GM13976 (cell line): ENCODE measurements around the gene ASCC1.

ENCODE experiments used
- DNase-seq: peaks from one replicate; pipeline ENCODE4 v3.0.0; 2012; ENCODE audit warnings: low spot score
- CTCF ChIP-seq: IDR thresholded peaks from 2 replicates; pipeline ENCODE4 v1.5.1; 2012; ENCODE audit warnings: borderline replicate concordance, mild to moderate bottlenecking; ENCODE audit not compliant: insufficient read depth; ENCODE audit errors: extremely low read depth, missing control alignments, control extremely low read depth
- in situ Hi-C: fragments of 300-500 bp; cut with MboI; formaldehyde crosslinking; loops from one replicate; pipeline ENCODE4 v1.12.0; 2022; ENCODE audit warnings: low sequenced_read_pairs, mixed read lengths, inconsistent platforms; ENCODE audit not compliant: unreplicated experiment

Gene ASCC1

GRCh38 chr10:72075376-72076115, 140.5 kb downstream of the ASCC1 start:
- DNase-seq = no peak
- no peak for TF ChIP-seq CTCF
- in situ Hi-C loops = no loop called here

- in situ Hi-C loops = no loop called here
- no peak for TF ChIP-seq CTCF
- no peak for DNase-seq
These were observed 141.3 kb downstream of the ASCC1 start for GRCh38 chr10:72074574-72075375.

- in situ Hi-C loops = no loop called here
- no peak for DNase-seq
- TF ChIP-seq CTCF = no peak
These were observed 142.1 kb downstream of the ASCC1 start for GRCh38 chr10:72073708-72074573.

DNA sequence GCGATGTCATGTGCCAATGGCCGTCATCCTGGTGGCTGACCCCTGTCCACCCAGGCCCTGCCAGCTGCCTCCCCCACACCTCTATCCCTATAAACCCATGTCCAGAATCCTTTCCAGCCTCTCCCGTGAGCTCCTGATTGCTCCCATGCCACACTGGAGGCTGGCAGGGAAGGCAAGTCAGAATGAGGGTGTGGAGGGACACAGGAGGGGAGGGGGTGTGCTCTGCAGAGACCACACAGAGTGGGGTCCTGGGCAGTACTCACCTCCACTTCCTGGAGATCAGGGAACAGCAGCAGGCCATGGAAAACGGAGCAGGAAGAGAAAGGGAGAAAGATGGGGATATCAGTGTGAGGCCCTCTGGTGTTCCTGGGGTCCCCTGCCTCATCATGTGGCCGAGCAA, 143.4 kb downstream of the ASCC1 start:
- DNase-seq = no peak
- no peak for TF ChIP-seq CTCF
- in situ Hi-C loops = no loop called here

DNA sequence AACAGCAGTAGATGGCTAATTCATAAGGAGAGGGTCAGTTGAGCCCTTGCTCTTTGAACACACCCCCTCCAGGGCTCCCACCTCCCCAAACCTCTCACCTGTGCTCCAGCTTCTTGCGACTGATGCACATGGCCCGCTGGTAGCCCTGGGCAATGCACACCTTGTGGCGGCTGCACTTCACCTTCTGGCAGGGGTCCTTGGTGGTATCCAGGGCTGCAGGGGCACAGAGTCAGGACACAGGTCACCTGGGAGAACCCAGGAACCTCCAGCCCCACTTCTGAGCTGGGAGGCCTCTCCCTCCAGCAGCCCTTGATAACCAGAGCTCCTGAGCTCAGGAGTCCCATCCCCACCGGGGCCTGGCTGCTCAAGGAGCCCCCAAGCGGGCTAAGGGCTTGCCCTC, 144.0 kb downstream of the ASCC1 start:
- DNase-seq = no peak
- no peak for TF ChIP-seq CTCF
- in situ Hi-C loops = no loop called here
